ENCODE results near the gene SERPINB12.

DNA sequence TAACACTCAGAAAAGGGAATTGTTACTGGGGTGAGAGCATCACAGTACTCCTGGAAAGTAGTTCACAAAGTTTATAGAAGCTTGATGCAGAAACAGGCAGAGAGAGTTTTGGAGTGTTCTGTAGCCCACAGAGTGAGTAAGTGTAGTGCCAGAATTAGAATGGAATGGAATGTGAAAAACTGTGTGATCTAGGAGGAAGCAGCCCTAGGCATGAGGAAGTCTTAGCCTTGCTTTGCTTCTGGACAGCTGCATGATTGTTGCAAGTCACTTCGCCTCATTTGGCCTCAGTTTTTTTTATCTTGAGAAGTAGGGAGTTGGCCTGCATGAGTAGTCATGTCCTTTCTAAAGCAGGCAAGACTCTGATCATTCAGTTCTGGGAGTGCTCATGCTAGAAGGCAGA, 10.9 kb downstream of the SERPINB12 start:
- TF ChIP-seq EZH2 (IDR thresholded peaks at IDR 0.05; ENCODE audit: insufficient read depth, poor library complexity, severe bottlenecking): no peak
- TF ChIP-seq EZH2phosphoT487 (IDR thresholded peaks at IDR 0.05; ENCODE audit: insufficient read depth, low read depth): no peak

Measured in GM23248 (cell line).